HL-60 (cell line): ENCODE data around the gene CSDE1.

Source experiments
- GABPA ChIP-seq: IDR thresholded peaks from 2 replicates; pipeline ENCODE4 v1.6.1; 2012; ENCODE audit warnings: low read depth
- POLR2AphosphoS5 ChIP-seq: IDR thresholded peaks from 2 replicates; pipeline ENCODE4 v1.6.1; 2012; ENCODE audit warnings: low read depth
- REST ChIP-seq: IDR thresholded peaks from 2 replicates; pipeline ENCODE4 v1.6.1; 2012; ENCODE audit warnings: low read depth; ENCODE audit not compliant: insufficient replicate concordance
- SPI1 ChIP-seq: IDR thresholded peaks from 2 replicates; pipeline ENCODE4 v1.6.1; 2012; ENCODE audit warnings: low read depth, mild to moderate bottlenecking, borderline replicate concordance
- TF ChIP-seq, protein P1 (sequence below): IDR thresholded peaks from one replicate; pipeline ENCODE4 v1.5.1; 2011; ENCODE audit warnings: low read length, control low read depth, inconsistent platforms; ENCODE audit not compliant: insufficient read depth

GRCh38 chr1:114758256-114758832 lies 560 bp upstream of the CSDE1 start:
- TF ChIP-seq, protein P1, sequence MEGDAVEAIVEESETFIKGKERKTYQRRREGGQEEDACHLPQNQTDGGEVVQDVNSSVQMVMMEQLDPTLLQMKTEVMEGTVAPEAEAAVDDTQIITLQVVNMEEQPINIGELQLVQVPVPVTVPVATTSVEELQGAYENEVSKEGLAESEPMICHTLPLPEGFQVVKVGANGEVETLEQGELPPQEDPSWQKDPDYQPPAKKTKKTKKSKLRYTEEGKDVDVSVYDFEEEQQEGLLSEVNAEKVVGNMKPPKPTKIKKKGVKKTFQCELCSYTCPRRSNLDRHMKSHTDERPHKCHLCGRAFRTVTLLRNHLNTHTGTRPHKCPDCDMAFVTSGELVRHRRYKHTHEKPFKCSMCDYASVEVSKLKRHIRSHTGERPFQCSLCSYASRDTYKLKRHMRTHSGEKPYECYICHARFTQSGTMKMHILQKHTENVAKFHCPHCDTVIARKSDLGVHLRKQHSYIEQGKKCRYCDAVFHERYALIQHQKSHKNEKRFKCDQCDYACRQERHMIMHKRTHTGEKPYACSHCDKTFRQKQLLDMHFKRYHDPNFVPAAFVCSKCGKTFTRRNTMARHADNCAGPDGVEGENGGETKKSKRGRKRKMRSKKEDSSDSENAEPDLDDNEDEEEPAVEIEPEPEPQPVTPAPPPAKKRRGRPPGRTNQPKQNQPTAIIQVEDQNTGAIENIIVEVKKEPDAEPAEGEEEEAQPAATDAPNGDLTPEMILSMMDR: no peak
- TF ChIP-seq POLR2AphosphoS5 (no peak), GABPA (no peak), REST (no peak), SPI1 (no peak)
